SK-N-MC (cell line): ENCODE data around the gene SLITRK2.

Source experiments
- EZH2 ChIP-seq: fragments of 200-600 bp; sonication (generic); IDR thresholded peaks from one replicate; pipeline ENCODE4 v1.6.1; 2017; ENCODE audit warnings: antibody characterized with exemption
- POLR2AphosphoS5 ChIP-seq: IDR thresholded peaks from 2 replicates; pipeline ENCODE4 v1.6.1; 2012; ENCODE audit warnings: mild to moderate bottlenecking, low read depth, low read length, borderline replicate concordance

DNA sequence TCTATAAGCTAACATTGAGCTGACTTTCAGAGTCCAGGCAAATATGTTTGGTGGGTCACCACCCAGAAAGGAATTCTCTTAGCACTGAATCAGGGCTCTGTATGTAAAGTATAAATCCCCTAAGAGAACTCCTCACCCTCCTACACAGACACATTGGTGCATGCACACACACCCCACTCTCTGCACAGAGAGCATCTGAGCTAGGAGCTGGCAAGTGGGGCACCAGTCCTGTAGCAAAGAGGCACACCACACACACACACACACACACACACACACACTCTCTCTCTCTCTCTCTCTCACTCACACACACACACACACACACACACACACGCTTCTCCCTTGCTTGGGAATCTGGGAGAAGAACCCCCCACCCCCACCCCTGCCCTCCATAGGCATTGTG is 3.2 kb downstream of the SLITRK2 start:
- no peak for TF ChIP-seq POLR2AphosphoS5
- TF ChIP-seq EZH2 = no peak
